Measurements from ENCODE around the gene LHFPL3. TPM values are rescaled to one million over a fixed set of nuclear protein-coding genes. Genes with fewer than 3 reads are reported as not detected.

LHFPL3 gene
- total RNA-seq, 1 experiment from 2014 or later, result not detected

DNA sequence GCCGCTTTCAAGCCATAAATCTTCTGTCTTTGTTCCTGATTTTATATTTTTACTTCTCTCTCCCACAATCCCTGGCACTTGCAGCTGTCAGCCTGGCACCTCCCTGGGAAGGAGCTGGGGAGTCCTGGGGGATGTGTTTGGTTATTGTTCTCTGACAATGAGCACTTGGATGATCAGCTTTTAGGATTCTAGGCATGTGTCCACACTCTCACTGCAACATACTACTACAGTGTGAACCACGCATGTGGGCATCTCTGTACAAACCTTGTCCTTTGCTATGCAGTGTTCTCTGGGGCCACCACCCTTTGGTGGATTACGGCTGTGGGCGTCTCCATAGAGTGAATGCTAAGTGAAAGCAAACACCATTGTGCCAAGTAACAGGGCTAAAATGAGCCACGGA is 517.2 kb downstream of the LHFPL3 start:
- Histone ChIP-seq H3K27ac (ENCODE audit: insufficient read length, low read depth, low read length) (no peak overlapping the region), H3K56ac (ENCODE audit: insufficient read length, low read depth, low read length) (no peak overlapping the region), H3K79me1 (ENCODE audit: insufficient read depth, low read depth, low read length, poor library complexity, severe bottlenecking) (no peaks in the 10 kb centered on the region), H3T11ph (ENCODE audit: low read length) (no peak overlapping the region), H3K4me1 (ENCODE audit: insufficient read depth, low read length) (no peaks in the 10 kb centered on the region), H2BK20ac (ENCODE audit: low read depth, low read length, poor library complexity, severe bottlenecking) (no peak overlapping the region), H3K27me3 (ENCODE audit: insufficient read depth, low read length) (no peaks in the 10 kb centered on the region), H3K23ac (ENCODE audit: insufficient read length, low read depth, low read length) (no peak overlapping the region), H3K18ac (ENCODE audit: insufficient read length, low read depth, low read length) (no peak overlapping the region), H2BK120ac (ENCODE audit: low read depth, low read length, poor library complexity, severe bottlenecking) (no peak overlapping the region), H2BK12ac (ENCODE audit: insufficient read length, low read depth, low read length) (no peak overlapping the region), H3K23me2 (ENCODE audit: insufficient read length, low read depth, low read length, poor library complexity, severe bottlenecking) (no peaks in the 10 kb centered on the region), H3K4ac (ENCODE audit: low read depth, low read length) (no peak overlapping the region), H4K5ac (ENCODE audit: insufficient read length, low read depth, low read length) (no peak overlapping the region), H2AFZ (ENCODE audit: low read length) (no peak overlapping the region), H2BK15ac (ENCODE audit: low read depth, low read length) (no peak overlapping the region), H4K20me1 (ENCODE audit: control insufficient read depth, insufficient read depth, insufficient read length) (no peaks in the 10 kb centered on the region), H3K9me3 (ENCODE audit: control insufficient read depth, low read depth, low read length) (no peaks in the 10 kb centered on the region), H4K91ac (ENCODE audit: insufficient read length, low read depth, low read length) (no peak overlapping the region), H2BK5ac (ENCODE audit: insufficient read length, low read length) (no peak overlapping the region), H2AK5ac (ENCODE audit: insufficient read length, low read length) (no peak overlapping the region), H3K4me2 (ENCODE audit: insufficient read depth, insufficient read length, low read length) (no peak overlapping the region), H3K14ac (ENCODE audit: insufficient read depth, low read length) (no peak overlapping the region), H4K8ac (replicated peaks; ENCODE audit: insufficient read length, low read depth, low read length) (no peak overlapping the region), H3K9ac (ENCODE audit: extremely low read depth, insufficient read length, low read length) (no peak overlapping the region), H3K79me2 (ENCODE audit: insufficient read depth, low read length) (no peaks in the 10 kb centered on the region)
- no peak for DNase-seq
- peaks cover 2 to 5% of the 10 kb centered on the region in 2 experiments; a peak in 2 of 4 replicates for H3K4me1 Mint-ChIP-seq
- no peak overlapping the region for H3K4me3 Mint-ChIP-seq
- H3K9me3 Mint-ChIP-seq, result no peaks in the 10 kb centered on the region
- no CpG with 5 or more reads among the region's 5 CpGs for WGBS (ENCODE audit: extremely low coverage, insufficient read length, low lambda C conversion rate)
- TF ChIP-seq, protein P1, sequence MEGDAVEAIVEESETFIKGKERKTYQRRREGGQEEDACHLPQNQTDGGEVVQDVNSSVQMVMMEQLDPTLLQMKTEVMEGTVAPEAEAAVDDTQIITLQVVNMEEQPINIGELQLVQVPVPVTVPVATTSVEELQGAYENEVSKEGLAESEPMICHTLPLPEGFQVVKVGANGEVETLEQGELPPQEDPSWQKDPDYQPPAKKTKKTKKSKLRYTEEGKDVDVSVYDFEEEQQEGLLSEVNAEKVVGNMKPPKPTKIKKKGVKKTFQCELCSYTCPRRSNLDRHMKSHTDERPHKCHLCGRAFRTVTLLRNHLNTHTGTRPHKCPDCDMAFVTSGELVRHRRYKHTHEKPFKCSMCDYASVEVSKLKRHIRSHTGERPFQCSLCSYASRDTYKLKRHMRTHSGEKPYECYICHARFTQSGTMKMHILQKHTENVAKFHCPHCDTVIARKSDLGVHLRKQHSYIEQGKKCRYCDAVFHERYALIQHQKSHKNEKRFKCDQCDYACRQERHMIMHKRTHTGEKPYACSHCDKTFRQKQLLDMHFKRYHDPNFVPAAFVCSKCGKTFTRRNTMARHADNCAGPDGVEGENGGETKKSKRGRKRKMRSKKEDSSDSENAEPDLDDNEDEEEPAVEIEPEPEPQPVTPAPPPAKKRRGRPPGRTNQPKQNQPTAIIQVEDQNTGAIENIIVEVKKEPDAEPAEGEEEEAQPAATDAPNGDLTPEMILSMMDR (conservative IDR thresholded peaks at IDR 0.05), result no peak
- H3K36me3 Mint-ChIP-seq (ENCODE audit: insufficient read depth in 1 of 3, low read depth in 3 of 3), result no peaks in the 10 kb centered on the region; a peak in 1 of 7 replicates
- H3K27me3 Mint-ChIP-seq (ENCODE audit: low read depth), result no peaks in the 10 kb centered on the region; the same call in 1 of the 2 replicates
- H3K27ac Mint-ChIP-seq, result peak overlapping the region in 1 of 3 experiments; percentile 59; a peak in 1 of 7 replicates
